Vagina (tissue), 2 donors: ENCODE results near the gene BRD3. TPM values are rescaled to one million over a fixed set of nuclear protein-coding genes. Genes with fewer than 3 reads are reported as not detected.
A peak's percentile ranks its signal among the peaks of the same experiment; 100 is the strongest.

Experiments used
- DNase-seq, 2 donors: peaks; one replicate each; pipeline ENCODE4 v3.0.0-alpha.2; 2017; ENCODE audit errors: extremely low spot score in 2 of 2
- H3K27ac ChIP-seq: fragments of 200-600 bp; sonication (generic); one replicate; pipeline ENCODE4 v1.5.1; 2019
- H3K27me3 ChIP-seq: fragments of 200-600 bp; sonication (generic); one replicate; pipeline ENCODE4 v1.5.1; 2019
- H3K36me3 ChIP-seq, 2 donors: fragments of 200-600 bp; sonication (generic); one replicate each; pipeline ENCODE4 v1.5.1; 2017 to 2019
- H3K4me1 ChIP-seq: fragments of 200-600 bp; sonication (generic); one replicate; pipeline ENCODE4 v1.5.1; 2019
- H3K4me3 ChIP-seq, 2 donors: fragments of 200-600 bp; sonication (generic); 1 replicate in 1 of 2; 2 replicates in 1 of 2; pipeline ENCODE4 v1.5.1; 2016 to 2019
- H3K9me3 ChIP-seq: fragments of 200-600 bp; sonication (generic); one replicate; pipeline ENCODE4 v1.5.1; 2019
- POLR2A ChIP-seq, 2 donors: fragments of 450-650 bp; IDR thresholded peaks; one replicate each; pipeline ENCODE4 v1.6.1; 2017; ENCODE audit warnings: antibody characterized with exemption in 2 of 2, mild to moderate bottlenecking in 2 of 2, moderate library complexity in 2 of 2
- POLR2AphosphoS5 ChIP-seq, 2 donors: sonication (generic); formaldehyde crosslinking; IDR thresholded peaks; one replicate each; pipeline ENCODE4 v1.9.0; 2017; ENCODE audit warnings: antibody characterized with exemption in 2 of 2, mild to moderate bottlenecking in 2 of 2, low read depth in 1 of 2; ENCODE audit not compliant: insufficient read depth in 1 of 2
- intact Hi-C: fragments of 100-400 bp; cut with DNase I; formaldehyde crosslinking; loops from one replicate; pipeline ENCODE4 v1.15.1; 2023
- total RNA-seq: library from RNA; depleted of rRNA; stranded (reverse); fragments of >200 nt; gene quantifications from one replicate; pipeline ENCODE4 v1.2.3, GENCODE V29; 2016
- TF ChIP-seq, protein P1 (sequence below), 3 experiments: fragments of 450-650 bp in 2 of 3; fragments of 200-600 bp in 1 of 3; sonication (generic) in 1 of 3; IDR thresholded peaks; one replicate each; pipeline ENCODE4 v1.5.1; 2017 to 2019; ENCODE audit warnings: antibody characterized with exemption in 3 of 3, mild to moderate bottlenecking in 2 of 3, moderate library complexity in 2 of 3

BRD3 gene
- total RNA-seq, 1 donor from 2014 or later, result 20.4 TPM

- intact Hi-C loops, result no loop called here
- TF ChIP-seq POLR2A (IDR thresholded peaks at IDR 0.05) (no peak), POLR2AphosphoS5 (IDR thresholded peaks at IDR 0.05; ENCODE audit: insufficient read depth in 1 of 2, low read depth in 1 of 2) (no peak)
- TF ChIP-seq, protein P1, sequence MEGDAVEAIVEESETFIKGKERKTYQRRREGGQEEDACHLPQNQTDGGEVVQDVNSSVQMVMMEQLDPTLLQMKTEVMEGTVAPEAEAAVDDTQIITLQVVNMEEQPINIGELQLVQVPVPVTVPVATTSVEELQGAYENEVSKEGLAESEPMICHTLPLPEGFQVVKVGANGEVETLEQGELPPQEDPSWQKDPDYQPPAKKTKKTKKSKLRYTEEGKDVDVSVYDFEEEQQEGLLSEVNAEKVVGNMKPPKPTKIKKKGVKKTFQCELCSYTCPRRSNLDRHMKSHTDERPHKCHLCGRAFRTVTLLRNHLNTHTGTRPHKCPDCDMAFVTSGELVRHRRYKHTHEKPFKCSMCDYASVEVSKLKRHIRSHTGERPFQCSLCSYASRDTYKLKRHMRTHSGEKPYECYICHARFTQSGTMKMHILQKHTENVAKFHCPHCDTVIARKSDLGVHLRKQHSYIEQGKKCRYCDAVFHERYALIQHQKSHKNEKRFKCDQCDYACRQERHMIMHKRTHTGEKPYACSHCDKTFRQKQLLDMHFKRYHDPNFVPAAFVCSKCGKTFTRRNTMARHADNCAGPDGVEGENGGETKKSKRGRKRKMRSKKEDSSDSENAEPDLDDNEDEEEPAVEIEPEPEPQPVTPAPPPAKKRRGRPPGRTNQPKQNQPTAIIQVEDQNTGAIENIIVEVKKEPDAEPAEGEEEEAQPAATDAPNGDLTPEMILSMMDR (IDR thresholded peaks at IDR 0.05), result no peak
- H3K4me1 ChIP-seq, result peaks cover 75% of the 10 kb centered on the region
- no peak for DNase-seq
- H3K4me3 ChIP-seq, result peak overlapping the region in 1 of 2 donors; percentile 6
- H3K27me3 ChIP-seq, result no peaks in the 10 kb centered on the region
- H3K27ac ChIP-seq, result no peak overlapping the region
- H3K9me3 ChIP-seq, result no peaks in the 10 kb centered on the region
- H3K36me3 ChIP-seq, result peaks cover 0 to 15% of the 10 kb centered on the region in 2 donors
These were observed 11.1 kb downstream of the BRD3 start for GRCh38 chr9:134056483-134057306.

DNA sequence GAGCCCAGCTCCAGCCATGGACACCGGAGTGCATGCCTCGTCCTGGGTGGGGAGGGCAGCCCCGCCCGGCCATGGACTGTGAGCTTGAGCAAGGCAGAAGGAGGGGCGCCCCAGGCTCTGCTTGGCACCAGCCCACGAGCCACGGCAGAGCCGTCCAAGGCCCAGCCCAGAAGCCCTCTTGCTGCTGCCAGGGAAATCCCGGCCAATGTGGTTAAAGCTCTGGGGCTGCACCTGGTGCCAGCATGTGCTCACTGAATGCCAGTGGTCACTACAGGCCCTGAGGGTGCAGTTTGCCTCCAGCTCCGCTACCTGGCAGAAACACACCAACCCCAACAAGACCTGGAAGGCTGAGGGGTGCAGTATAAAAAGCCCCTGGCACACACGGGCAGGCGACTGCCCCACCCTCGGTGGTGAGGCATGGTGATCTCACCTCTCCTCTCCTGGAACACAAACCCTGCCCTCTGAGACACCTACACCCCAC is 11.8 kb downstream of the BRD3 start:
- TF ChIP-seq POLR2AphosphoS5 (IDR thresholded peaks at IDR 0.05; ENCODE audit: insufficient read depth in 1 of 2, low read depth in 1 of 2) (no peak), POLR2A (IDR thresholded peaks at IDR 0.05) (no peak)
- TF ChIP-seq, protein P1 (IDR thresholded peaks at IDR 0.05), result no peak
- no peaks in the 10 kb centered on the region for H3K27me3 ChIP-seq
- peak overlapping the region in 1 of 2 donors; percentile 6 for H3K4me3 ChIP-seq
- no peaks in the 10 kb centered on the region for H3K9me3 ChIP-seq
- no peak for DNase-seq
- intact Hi-C loops, result no loop called here
- H3K27ac ChIP-seq, result no peak overlapping the region
- peaks cover 0 to 21% of the 10 kb centered on the region in 2 donors for H3K36me3 ChIP-seq
- H3K4me1 ChIP-seq, result peaks cover 68% of the 10 kb centered on the region

DNA sequence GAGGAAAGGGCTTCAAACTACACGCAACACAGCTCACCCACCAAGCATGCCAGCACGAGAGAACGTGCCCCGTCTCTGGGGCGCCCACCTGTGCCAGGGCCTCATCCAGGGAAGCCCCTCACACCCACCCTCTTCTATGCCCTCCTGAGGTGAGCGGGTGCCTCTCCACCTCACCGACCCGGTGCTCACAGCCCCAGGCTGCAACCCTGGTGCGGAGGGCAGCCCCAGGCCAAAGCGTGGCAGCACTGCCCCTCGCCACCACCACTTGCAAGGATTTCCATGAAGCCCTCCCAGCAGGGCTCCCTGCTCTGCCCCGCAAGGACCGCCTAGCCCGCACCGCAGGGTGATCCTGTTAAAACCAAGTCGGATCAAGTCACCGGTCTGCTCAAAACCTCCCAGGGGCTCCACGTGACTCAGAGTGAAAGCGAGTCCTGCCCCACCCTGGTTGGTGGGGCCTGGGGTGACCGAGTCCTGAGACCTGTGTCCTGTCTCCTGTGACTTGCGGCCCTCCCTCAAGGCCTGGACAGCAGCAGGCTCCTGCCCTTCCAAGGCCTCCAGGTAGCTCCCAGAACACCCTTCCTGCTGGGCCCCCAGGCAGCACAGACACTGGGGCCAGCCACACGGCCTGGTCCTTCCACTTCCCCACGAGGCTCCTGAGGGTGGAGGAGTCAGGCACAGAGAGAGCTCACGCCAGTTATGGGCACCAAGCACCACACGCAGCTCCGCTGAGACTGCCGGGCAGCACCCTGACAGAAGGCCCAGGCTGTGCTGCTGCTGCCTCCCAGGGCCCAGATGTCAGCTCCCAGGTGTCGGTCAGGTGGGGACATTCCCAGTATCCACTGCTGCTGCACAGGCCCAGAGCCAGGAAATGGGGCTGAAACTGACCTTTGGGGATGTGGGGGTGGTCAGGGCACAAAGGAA is 12.7 kb downstream of the BRD3 start:
- peak overlapping the region in 1 of 2 donors; percentile 6 for H3K4me3 ChIP-seq
- no peaks in the 10 kb centered on the region for H3K27me3 ChIP-seq
- H3K36me3 ChIP-seq, result peaks cover 0 to 29% of the 10 kb centered on the region in 2 donors
- intact Hi-C loops, result no loop called here
- TF ChIP-seq, protein P1 (IDR thresholded peaks at IDR 0.05), result no peak
- TF ChIP-seq POLR2AphosphoS5 (IDR thresholded peaks at IDR 0.05; ENCODE audit: insufficient read depth in 1 of 2, low read depth in 1 of 2), result no peak
- no peak for TF ChIP-seq POLR2A (IDR thresholded peaks at IDR 0.05)
- peaks cover 60% of the 10 kb centered on the region for H3K4me1 ChIP-seq
- no peak overlapping the region for H3K27ac ChIP-seq
- H3K9me3 ChIP-seq, result no peaks in the 10 kb centered on the region
- no peak for DNase-seq

GRCh38 chr9:134053941-134054761 is 13.7 kb downstream of the BRD3 start:
- Histone ChIP-seq H3K4me1 (peaks cover 50% of the 10 kb centered on the region), H3K9me3 (no peaks in the 10 kb centered on the region), H3K36me3 (peaks cover 0 to 39% of the 10 kb centered on the region in 2 donors), H3K27ac (no peak overlapping the region), H3K27me3 (no peaks in the 10 kb centered on the region), H3K4me3 (no peak overlapping the region)
- intact Hi-C loops, result no loop called here
- TF ChIP-seq, protein P1 (IDR thresholded peaks at IDR 0.05), result no peak
- TF ChIP-seq POLR2AphosphoS5 (IDR thresholded peaks at IDR 0.05; ENCODE audit: insufficient read depth in 1 of 2, low read depth in 1 of 2) (no peak), POLR2A (IDR thresholded peaks at IDR 0.05) (no peak)
- no peak for DNase-seq
